Fibroblast of lung (primary cell): ENCODE results near the gene GK2. TPM values are rescaled to one million over a fixed set of nuclear protein-coding genes. Genes with fewer than 3 reads are reported as not detected.

ENCODE experiments used
- DNase-seq, 2 donors: peaks; one replicate each; pipeline versions ENCODE4 v3.0.0 to v3.0.0-alpha.2; 2010; ENCODE audit warnings: low read depth in 2 of 2
- H2AFZ ChIP-seq: 2 replicates; pipeline ENCODE4 v1.5.1; 2012; ENCODE audit warnings: low read length, control low read depth, inconsistent platforms
- H3K27ac ChIP-seq: 2 replicates; pipeline ENCODE4 v1.5.1; 2011; ENCODE audit warnings: low read length, control low read depth; ENCODE audit not compliant: insufficient read depth
- H3K27me3 ChIP-seq: 2 replicates; pipeline ENCODE4 v1.5.1; 2011; ENCODE audit warnings: mild to moderate bottlenecking, low read length; ENCODE audit not compliant: control insufficient read depth, insufficient read depth
- H3K36me3 ChIP-seq: 2 replicates; pipeline ENCODE4 v1.5.1; 2011; ENCODE audit warnings: low read length; ENCODE audit not compliant: control insufficient read depth, insufficient read depth
- H3K4me1 ChIP-seq: 2 replicates; pipeline ENCODE4 v1.5.1; 2011; ENCODE audit warnings: low read length; ENCODE audit not compliant: control insufficient read depth, insufficient read depth; ENCODE audit errors: extremely low read depth
- H3K4me2 ChIP-seq: 2 replicates; pipeline ENCODE4 v1.5.1; 2011; ENCODE audit warnings: low read length, control low read depth; ENCODE audit not compliant: insufficient read depth; ENCODE audit errors: extremely low read depth
- H3K4me3 ChIP-seq, 4 experiments: fragments of 200-600 bp in 1 of 4; sonication (generic) in 1 of 4; replicated peaks in 1 of 4; 2 replicates each; pipeline ENCODE4 v1.5.1; 2011 to 2016; ENCODE audit warnings: low read length in 4 of 4, low read depth in 3 of 4, mild to moderate bottlenecking in 3 of 4, control low read depth in 2 of 4, inconsistent platforms in 1 of 4, mixed read lengths in 1 of 4; ENCODE audit not compliant: insufficient read depth in 1 of 4; ENCODE audit errors: control extremely low read depth in 1 of 4
- H3K79me2 ChIP-seq: 2 replicates; pipeline ENCODE4 v1.5.1; 2012; ENCODE audit warnings: mild to moderate bottlenecking, low read length, inconsistent platforms; ENCODE audit not compliant: control insufficient read depth, insufficient read depth
- H3K9ac ChIP-seq: 2 replicates; pipeline ENCODE4 v1.5.1; 2011; ENCODE audit warnings: mild to moderate bottlenecking, low read length, control low read depth; ENCODE audit not compliant: insufficient read depth
- H3K9me3 ChIP-seq: 2 replicates; pipeline ENCODE4 v1.5.1; 2012; ENCODE audit warnings: low read depth, low read length; ENCODE audit not compliant: control insufficient read depth, insufficient read depth
- H4K20me1 ChIP-seq: 2 replicates; pipeline ENCODE4 v1.5.1; 2011; ENCODE audit warnings: low read length; ENCODE audit not compliant: control insufficient read depth, insufficient read depth; ENCODE audit errors: extremely low read depth
- CTCF ChIP-seq, 2 donors: IDR thresholded peaks in 1 of 2; conservative IDR thresholded peaks in 1 of 2; 1 replicate in 1 of 2; 2 replicates in 1 of 2; pipeline ENCODE4 v1.5.1; 2011 to 2012; ENCODE audit warnings: low read length in 2 of 2, control low read depth in 1 of 2, inconsistent platforms in 1 of 2, low read depth in 1 of 2, mild to moderate bottlenecking in 1 of 2
- EZH2 ChIP-seq: IDR thresholded peaks from 2 replicates; pipeline ENCODE4 v1.5.1; 2012; ENCODE audit warnings: low read length, control low read depth, mild to moderate bottlenecking; ENCODE audit errors: missing control alignments
- polyA plus RNA-seq, 2 donors: library from polyadenylated mRNA; depleted of rRNA in 1 of 2; stranded (reverse) in 1 of 2; unstranded in 1 of 2; fragments of >200 nt; gene quantifications; 2 replicates each; pipeline ENCODE4 v1.2.1, GENCODE V29; 2011 to 2012; ENCODE audit warnings: missing spikeins in 1 of 2
- total RNA-seq: library from RNA; depleted of rRNA; stranded (reverse); fragments of >200 nt; gene quantifications from 2 replicates; pipeline ENCODE4 v1.2.1, GENCODE V29; 2014

GK2 gene
- total and polyA plus RNA-seq, 2 donors (not counting 1 experiment from before 2014, with no cell fraction given), result not detected

GRCh38 chr4:79395841-79396240, 12.2 kb downstream of the GK2 start:
- no peak overlapping the region for H3K4me2 ChIP-seq
- no peak overlapping the region for H2AFZ ChIP-seq
- TF ChIP-seq EZH2 (no peak), CTCF (conservative IDR thresholded peaks at IDR 0.05 in 1 of 2, IDR thresholded peaks at IDR 0.05 in 1 of 2; ENCODE audit: low read depth in 1 of 2, low read length in 2 of 2) (no peak)
- H3K36me3 ChIP-seq, result no peaks in the 10 kb centered on the region
- H4K20me1 ChIP-seq, result no peaks in the 10 kb centered on the region
- no peaks in the 10 kb centered on the region for H3K9me3 ChIP-seq
- no peaks in the 10 kb centered on the region for H3K27me3 ChIP-seq
- H3K4me1 ChIP-seq, result no peaks in the 10 kb centered on the region
- H3K9ac ChIP-seq, result no peak overlapping the region
- H3K27ac ChIP-seq, result no peak overlapping the region
- no peak for DNase-seq
- no peak overlapping the region for H3K4me3 ChIP-seq
- H3K79me2 ChIP-seq, result no peaks in the 10 kb centered on the region

GRCh38 chr4:79390890-79391289, 17.1 kb downstream of the GK2 start:
- H3K27me3 ChIP-seq, result no peaks in the 10 kb centered on the region
- H3K4me1 ChIP-seq, result no peaks in the 10 kb centered on the region
- no peaks in the 10 kb centered on the region for H3K36me3 ChIP-seq
- no peak overlapping the region for H3K4me2 ChIP-seq
- TF ChIP-seq CTCF (conservative IDR thresholded peaks at IDR 0.05 in 1 of 2, IDR thresholded peaks at IDR 0.05 in 1 of 2; ENCODE audit: low read depth in 1 of 2, low read length in 2 of 2), result no peak
- TF ChIP-seq EZH2, result no peak
- H3K4me3 ChIP-seq, result no peak overlapping the region
- no peak overlapping the region for H3K9ac ChIP-seq
- no peaks in the 10 kb centered on the region for H3K79me2 ChIP-seq
- no peak overlapping the region for H3K27ac ChIP-seq
- no peak overlapping the region for H2AFZ ChIP-seq
- H3K9me3 ChIP-seq, result no peaks in the 10 kb centered on the region
- H4K20me1 ChIP-seq, result no peaks in the 10 kb centered on the region
- peak in 1 of 2 donors; percentile 0 for DNase-seq

- Histone ChIP-seq H3K27me3 (no peaks in the 10 kb centered on the region), H4K20me1 (no peaks in the 10 kb centered on the region), H3K9ac (no peak overlapping the region), H3K79me2 (no peaks in the 10 kb centered on the region), H3K36me3 (no peaks in the 10 kb centered on the region), H3K4me3 (no peak overlapping the region), H3K27ac (no peak overlapping the region), H3K4me2 (no peak overlapping the region), H2AFZ (no peak overlapping the region), H3K4me1 (no peaks in the 10 kb centered on the region), H3K9me3 (no peaks in the 10 kb centered on the region)
- no peak for TF ChIP-seq CTCF (conservative IDR thresholded peaks at IDR 0.05 in 1 of 2, IDR thresholded peaks at IDR 0.05 in 1 of 2; ENCODE audit: low read depth in 1 of 2, low read length in 2 of 2)
- TF ChIP-seq EZH2, result no peak
- DNase-seq, result peak in 1 of 2 donors; percentile 5
Measured at GRCh38 chr4:79385641-79386040, 22.4 kb downstream of the GK2 start.
